Measurements from ENCODE around the gene NDUFAF3.

DNA sequence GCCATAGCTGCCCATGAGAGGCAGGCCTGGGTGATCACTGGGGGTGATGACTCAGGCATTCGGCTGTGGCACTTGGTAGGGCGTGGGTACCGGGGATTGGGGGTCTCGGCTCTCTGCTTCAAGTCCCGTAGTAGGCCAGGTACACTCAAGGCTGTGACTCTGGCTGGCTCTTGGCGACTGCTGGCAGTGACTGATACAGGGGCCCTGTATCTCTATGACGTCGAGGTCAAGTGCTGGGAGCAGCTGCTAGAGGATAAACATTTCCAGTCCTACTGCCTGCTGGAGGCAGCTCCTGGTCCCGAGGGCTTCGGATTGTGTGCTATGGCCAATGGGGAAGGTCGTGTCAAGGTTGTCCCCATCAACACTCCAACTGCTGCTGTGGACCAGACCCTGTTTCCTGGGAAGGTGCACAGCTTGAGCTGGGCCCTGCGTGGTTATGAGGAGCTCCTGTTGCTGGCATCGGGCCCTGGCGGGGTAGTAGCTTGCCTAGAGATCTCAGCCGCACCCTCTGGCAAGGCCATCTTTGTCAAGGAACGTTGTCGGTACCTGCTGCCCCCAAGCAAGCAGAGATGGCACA, 9.4 kb upstream of the NDUFAF3 start:
- TF ChIP-seq, protein P1, sequence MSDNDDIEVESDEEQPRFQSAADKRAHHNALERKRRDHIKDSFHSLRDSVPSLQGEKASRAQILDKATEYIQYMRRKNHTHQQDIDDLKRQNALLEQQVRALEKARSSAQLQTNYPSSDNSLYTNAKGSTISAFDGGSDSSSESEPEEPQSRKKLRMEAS (IDR thresholded peaks at IDR 0.05; ENCODE audit: low read depth) = no peak
- TF ChIP-seq JUND (IDR thresholded peaks at IDR 0.05) = no peak
- TF ChIP-seq, protein P2, sequence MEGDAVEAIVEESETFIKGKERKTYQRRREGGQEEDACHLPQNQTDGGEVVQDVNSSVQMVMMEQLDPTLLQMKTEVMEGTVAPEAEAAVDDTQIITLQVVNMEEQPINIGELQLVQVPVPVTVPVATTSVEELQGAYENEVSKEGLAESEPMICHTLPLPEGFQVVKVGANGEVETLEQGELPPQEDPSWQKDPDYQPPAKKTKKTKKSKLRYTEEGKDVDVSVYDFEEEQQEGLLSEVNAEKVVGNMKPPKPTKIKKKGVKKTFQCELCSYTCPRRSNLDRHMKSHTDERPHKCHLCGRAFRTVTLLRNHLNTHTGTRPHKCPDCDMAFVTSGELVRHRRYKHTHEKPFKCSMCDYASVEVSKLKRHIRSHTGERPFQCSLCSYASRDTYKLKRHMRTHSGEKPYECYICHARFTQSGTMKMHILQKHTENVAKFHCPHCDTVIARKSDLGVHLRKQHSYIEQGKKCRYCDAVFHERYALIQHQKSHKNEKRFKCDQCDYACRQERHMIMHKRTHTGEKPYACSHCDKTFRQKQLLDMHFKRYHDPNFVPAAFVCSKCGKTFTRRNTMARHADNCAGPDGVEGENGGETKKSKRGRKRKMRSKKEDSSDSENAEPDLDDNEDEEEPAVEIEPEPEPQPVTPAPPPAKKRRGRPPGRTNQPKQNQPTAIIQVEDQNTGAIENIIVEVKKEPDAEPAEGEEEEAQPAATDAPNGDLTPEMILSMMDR (IDR thresholded peaks at IDR 0.05) = no peak
- TF ChIP-seq, protein P3, sequence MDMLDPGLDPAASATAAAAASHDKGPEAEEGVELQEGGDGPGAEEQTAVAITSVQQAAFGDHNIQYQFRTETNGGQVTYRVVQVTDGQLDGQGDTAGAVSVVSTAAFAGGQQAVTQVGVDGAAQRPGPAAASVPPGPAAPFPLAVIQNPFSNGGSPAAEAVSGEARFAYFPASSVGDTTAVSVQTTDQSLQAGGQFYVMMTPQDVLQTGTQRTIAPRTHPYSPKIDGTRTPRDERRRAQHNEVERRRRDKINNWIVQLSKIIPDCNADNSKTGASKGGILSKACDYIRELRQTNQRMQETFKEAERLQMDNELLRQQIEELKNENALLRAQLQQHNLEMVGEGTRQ (IDR thresholded peaks at IDR 0.05; ENCODE audit: borderline replicate concordance, low read depth, low read length) = no peak

Data from SK-N-SH (cell line).